HEK293 (cell line): ENCODE results near the gene GPR84.

Experiments used
- GLI2 ChIP-seq: fragments of 450-650 bp; formaldehyde crosslinking; IDR thresholded peaks from 2 replicates; pipeline ENCODE4; 2017; ENCODE audit warnings: missing biosample characterization, missing genetic modification characterization, low read depth, borderline replicate concordance
- GLIS1 ChIP-seq: fragments of 450-650 bp; formaldehyde crosslinking; IDR thresholded peaks from 2 replicates; pipeline ENCODE4 v1.5.1; 2016; ENCODE audit warnings: missing biosample characterization, missing genetic modification characterization
- KLF8 ChIP-seq: fragments of 450-650 bp; formaldehyde crosslinking; IDR thresholded peaks from 2 replicates; pipeline ENCODE4 v1.5.1; 2016; ENCODE audit warnings: missing biosample characterization, missing genetic modification characterization
- MYNN ChIP-seq: fragments of 450-650 bp; formaldehyde crosslinking; IDR thresholded peaks from 2 replicates; pipeline ENCODE4 v1.5.1; 2016; ENCODE audit warnings: missing biosample characterization, missing genetic modification characterization, borderline replicate concordance
- PRDM1 ChIP-seq: fragments of 450-650 bp; formaldehyde crosslinking; IDR thresholded peaks from 2 replicates; pipeline ENCODE4; 2016; ENCODE audit warnings: missing biosample characterization, missing genetic modification characterization
- SALL2 ChIP-seq: fragments of 450-650 bp; formaldehyde crosslinking; IDR thresholded peaks from 2 replicates; pipeline ENCODE4 v1.5.0; 2017; ENCODE audit warnings: missing biosample characterization, mild to moderate bottlenecking, missing genetic modification characterization, borderline replicate concordance
- SP3 ChIP-seq: fragments of 450-650 bp; formaldehyde crosslinking; IDR thresholded peaks from 2 replicates; pipeline ENCODE4 v1.5.1; 2016; ENCODE audit warnings: missing biosample characterization, missing genetic modification characterization
- WT1 ChIP-seq: fragments of 450-650 bp; formaldehyde crosslinking; IDR thresholded peaks from 2 replicates; pipeline ENCODE4 v1.5.1; 2016; ENCODE audit warnings: missing biosample characterization, missing genetic modification characterization
- ZBTB20 ChIP-seq: fragments of 450-650 bp; formaldehyde crosslinking; IDR thresholded peaks from 2 replicates; pipeline ENCODE4 v1.5.1; 2016; ENCODE audit warnings: missing biosample characterization, missing genetic modification characterization
- ZBTB8A ChIP-seq: fragments of 450-650 bp; formaldehyde crosslinking; IDR thresholded peaks from 2 replicates; pipeline ENCODE4 v1.5.1; 2016; ENCODE audit warnings: missing biosample characterization, missing genetic modification characterization
- ZFP37 ChIP-seq: fragments of 450-650 bp; formaldehyde crosslinking; IDR thresholded peaks from 2 replicates; pipeline ENCODE4 v1.5.1; 2016; ENCODE audit warnings: missing biosample characterization, missing genetic modification characterization
- ZFP69B ChIP-seq: fragments of 450-650 bp; formaldehyde crosslinking; IDR thresholded peaks from 2 replicates; pipeline ENCODE4 v1.5.1; 2016; ENCODE audit warnings: missing biosample characterization, missing genetic modification characterization
- ZNF133 ChIP-seq: fragments of 450-650 bp; formaldehyde crosslinking; IDR thresholded peaks from 2 replicates; pipeline ENCODE4 v1.5.1; 2016; ENCODE audit warnings: missing biosample characterization, missing genetic modification characterization
- ZNF223 ChIP-seq: fragments of 450-650 bp; formaldehyde crosslinking; IDR thresholded peaks from 2 replicates; pipeline ENCODE4 v1.5.1; 2016; ENCODE audit warnings: missing biosample characterization, missing genetic modification characterization
- ZNF239 ChIP-seq: fragments of 450-650 bp; formaldehyde crosslinking; IDR thresholded peaks from 2 replicates; pipeline ENCODE4 v1.5.1; 2016; ENCODE audit warnings: missing biosample characterization, missing genetic modification characterization
- ZNF248 ChIP-seq: fragments of 450-650 bp; formaldehyde crosslinking; IDR thresholded peaks from 2 replicates; pipeline ENCODE4 v1.5.1; 2017; ENCODE audit warnings: missing biosample characterization, missing genetic modification characterization
- ZNF335 ChIP-seq: fragments of 450-650 bp; formaldehyde crosslinking; conservative IDR thresholded peaks from 2 replicates; pipeline ENCODE4 v1.5.1; 2016; ENCODE audit warnings: missing biosample characterization, missing genetic modification characterization
- ZNF341 ChIP-seq: fragments of 450-650 bp; formaldehyde crosslinking; IDR thresholded peaks from 2 replicates; pipeline ENCODE4; 2016; ENCODE audit warnings: low read depth, missing biosample characterization, missing genetic modification characterization
- ZNF366 ChIP-seq: fragments of 450-650 bp; formaldehyde crosslinking; conservative IDR thresholded peaks from 2 replicates; pipeline ENCODE4 v1.5.1; 2016; ENCODE audit warnings: missing biosample characterization, missing genetic modification characterization
- ZNF394 ChIP-seq: fragments of 450-650 bp; formaldehyde crosslinking; IDR thresholded peaks from 2 replicates; pipeline ENCODE4 v1.5.1; 2016; ENCODE audit warnings: missing biosample characterization, missing genetic modification characterization, mild to moderate bottlenecking, moderate library complexity, borderline replicate concordance
- ZNF510 ChIP-seq: fragments of 450-650 bp; formaldehyde crosslinking; IDR thresholded peaks from 2 replicates; pipeline ENCODE4 v1.5.1; 2018; ENCODE audit warnings: mild to moderate bottlenecking, missing genetic modification characterization, missing biosample characterization; ENCODE audit not compliant: insufficient replicate concordance
- ZNF514 ChIP-seq: fragments of 450-650 bp; formaldehyde crosslinking; IDR thresholded peaks from 2 replicates; pipeline ENCODE4 v1.5.1; 2016; ENCODE audit warnings: missing biosample characterization, missing genetic modification characterization
- ZNF624 ChIP-seq: fragments of 450-650 bp; formaldehyde crosslinking; IDR thresholded peaks from 2 replicates; pipeline ENCODE4 v1.5.1; 2017; ENCODE audit warnings: missing biosample characterization, missing genetic modification characterization
- ZNF777 ChIP-seq: fragments of 450-650 bp; formaldehyde crosslinking; IDR thresholded peaks from 2 replicates; pipeline ENCODE4 v1.5.1; 2017; ENCODE audit warnings: missing biosample characterization, missing genetic modification characterization, borderline replicate concordance
- ZNF830 ChIP-seq: fragments of 450-650 bp; IDR thresholded peaks from 2 replicates; pipeline ENCODE4 v1.5.0; 2018; ENCODE audit warnings: missing biosample characterization, missing genetic modification characterization, low read depth, mild to moderate bottlenecking, moderate library complexity
- TF ChIP-seq, protein P1 (sequence below): fragments of 450-650 bp; formaldehyde crosslinking; IDR thresholded peaks from 2 replicates; pipeline ENCODE4 v1.5.1; 2016; ENCODE audit warnings: missing biosample characterization, missing genetic modification characterization
- TF ChIP-seq, protein P2 (sequence below): fragments of 450-650 bp; formaldehyde crosslinking; IDR thresholded peaks from 2 replicates; pipeline ENCODE4 v1.5.1; 2016; ENCODE audit warnings: missing biosample characterization, missing genetic modification characterization
- TF ChIP-seq, protein P3 (sequence below): fragments of 450-650 bp; formaldehyde crosslinking; IDR thresholded peaks from 2 replicates; pipeline ENCODE4 v1.5.1; 2016; ENCODE audit warnings: missing biosample characterization, missing genetic modification characterization
- TF ChIP-seq, protein P4 (sequence below): fragments of 450-650 bp; formaldehyde crosslinking; IDR thresholded peaks from 2 replicates; pipeline ENCODE4 v1.5.1; 2016; ENCODE audit warnings: missing biosample characterization, missing genetic modification characterization
- TF ChIP-seq, protein P5 (sequence below): fragments of 450-650 bp; formaldehyde crosslinking; IDR thresholded peaks from 2 replicates; pipeline ENCODE4 v1.5.1; 2016; ENCODE audit warnings: missing biosample characterization, missing genetic modification characterization

The GPR84 gene

DNA sequence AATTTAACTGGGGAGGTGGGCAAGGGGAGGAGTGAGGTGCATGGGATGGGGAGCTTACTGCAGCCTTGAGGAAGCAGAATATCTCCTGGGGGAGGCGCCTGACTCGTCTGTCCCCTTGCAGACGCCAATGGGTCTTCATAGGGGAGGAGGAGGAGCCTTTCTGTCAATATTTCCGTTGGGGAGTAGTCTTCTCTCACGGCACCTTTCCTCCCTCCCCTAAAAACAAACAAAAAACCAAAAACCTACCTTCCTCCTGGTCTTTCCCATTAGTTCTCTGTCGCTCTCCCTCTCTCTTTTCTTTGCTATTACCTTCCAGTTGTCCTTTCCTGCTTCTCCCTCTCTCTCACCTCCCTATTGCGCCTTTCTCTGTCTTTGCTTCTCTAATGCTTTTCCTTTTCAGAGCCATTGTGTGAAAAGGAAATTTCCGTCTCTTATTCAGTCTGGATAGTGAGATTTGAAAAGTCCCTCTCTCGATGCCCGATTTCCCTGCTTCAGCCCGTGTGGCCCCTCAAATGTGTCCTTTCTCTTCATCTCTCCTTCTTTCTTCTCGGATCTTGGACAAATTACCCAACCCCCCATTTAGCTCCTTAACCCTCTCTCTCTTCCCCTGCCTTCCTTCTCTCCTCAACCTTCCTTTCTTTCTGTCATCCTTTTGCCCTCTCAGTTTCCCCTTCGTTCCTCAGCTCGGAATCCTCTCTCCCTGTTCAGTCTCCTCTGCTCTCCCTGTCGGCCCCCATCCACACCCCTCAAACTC lies 5.9 kb downstream of the GPR84 start (continued):
- TF ChIP-seq, protein P1, sequence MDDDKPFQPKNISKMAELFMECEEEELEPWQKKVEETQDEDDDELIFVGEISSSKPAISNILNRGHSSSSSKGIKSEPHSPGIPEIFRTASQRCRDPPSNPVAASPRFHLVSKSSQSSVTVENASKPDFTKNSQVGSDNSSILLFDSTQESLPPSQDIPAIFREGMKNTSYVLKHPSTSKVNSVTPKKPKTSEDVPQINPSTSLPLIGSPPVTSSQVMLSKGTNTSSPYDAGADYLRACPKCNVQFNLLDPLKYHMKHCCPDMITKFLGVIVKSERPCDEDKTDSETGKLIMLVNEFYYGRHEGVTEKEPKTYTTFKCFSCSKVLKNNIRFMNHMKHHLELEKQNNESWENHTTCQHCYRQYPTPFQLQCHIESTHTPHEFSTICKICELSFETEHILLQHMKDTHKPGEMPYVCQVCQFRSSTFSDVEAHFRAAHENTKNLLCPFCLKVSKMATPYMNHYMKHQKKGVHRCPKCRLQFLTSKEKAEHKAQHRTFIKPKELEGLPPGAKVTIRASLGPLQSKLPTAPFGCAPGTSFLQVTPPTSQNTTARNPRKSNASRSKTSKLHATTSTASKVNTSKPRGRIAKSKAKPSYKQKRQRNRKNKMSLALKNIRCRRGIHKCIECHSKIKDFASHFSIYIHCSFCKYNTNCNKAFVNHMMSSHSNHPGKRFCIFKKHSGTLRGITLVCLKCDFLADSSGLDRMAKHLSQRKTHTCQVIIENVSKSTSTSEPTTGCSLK (tag by site-specific recombination), result no peak
- no peak for TF ChIP-seq ZNF510
- peak; percentile 99 for TF ChIP-seq PRDM1
- TF ChIP-seq, protein P2, sequence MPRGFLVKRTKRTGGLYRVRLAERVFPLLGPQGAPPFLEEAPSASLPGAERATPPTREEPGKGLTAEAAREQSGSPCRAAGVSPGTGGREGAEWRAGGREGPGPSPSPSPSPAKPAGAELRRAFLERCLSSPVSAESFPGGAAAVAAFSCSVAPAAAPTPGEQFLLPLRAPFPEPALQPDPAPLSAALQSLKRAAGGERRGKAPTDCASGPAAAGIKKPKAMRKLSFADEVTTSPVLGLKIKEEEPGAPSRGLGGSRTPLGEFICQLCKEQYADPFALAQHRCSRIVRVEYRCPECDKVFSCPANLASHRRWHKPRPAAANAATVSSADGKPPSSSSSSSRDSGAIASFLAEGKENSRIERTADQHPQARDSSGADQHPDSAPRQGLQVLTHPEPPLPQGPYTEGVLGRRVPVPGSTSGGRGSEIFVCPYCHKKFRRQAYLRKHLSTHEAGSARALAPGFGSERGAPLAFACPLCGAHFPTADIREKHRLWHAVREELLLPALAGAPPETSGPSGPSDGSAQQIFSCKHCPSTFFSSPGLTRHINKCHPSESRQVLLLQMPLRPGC (tag by site-specific recombination), result no peak
- no peak for TF ChIP-seq MYNN
- TF ChIP-seq ZNF366, result peak; percentile 93
- 0 out of 2 replicates have a peak, but pooled peaks have one; percentile 24 for TF ChIP-seq KLF8 (tag by site-specific recombination)
- 0 out of 2 replicates have a peak, but pooled peaks have one; percentile 59 for TF ChIP-seq ZNF248 (tag by site-specific recombination)
- peak; percentile 9; the same call in 1 of the 2 replicates for TF ChIP-seq SALL2
- no peak for TF ChIP-seq ZNF830
- peak; percentile 55 for TF ChIP-seq ZNF341 (tag by site-specific recombination)
- TF ChIP-seq SP3 (tag by site-specific recombination), result peak; percentile 35
- TF ChIP-seq GLI2 (tag by site-specific recombination), result no peak
- TF ChIP-seq ZBTB20 (tag by site-specific recombination), result 0 out of 2 replicates have a peak, but pooled peaks have one; percentile 18
- TF ChIP-seq ZNF133, result no peak
- TF ChIP-seq GLIS1, result peak; percentile 81
- TF ChIP-seq, protein P3, sequence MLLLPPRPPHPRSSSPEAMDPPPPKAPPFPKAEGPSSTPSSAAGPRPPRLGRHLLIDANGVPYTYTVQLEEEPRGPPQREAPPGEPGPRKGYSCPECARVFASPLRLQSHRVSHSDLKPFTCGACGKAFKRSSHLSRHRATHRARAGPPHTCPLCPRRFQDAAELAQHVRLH (tag by site-specific recombination), result peak; percentile 55; the same call in 1 of the 2 replicates
- TF ChIP-seq ZNF777, result peak; percentile 50; the same call in 1 of the 2 replicates
- peak; percentile 68; the same call in 1 of the 2 replicates for TF ChIP-seq ZNF394 (tag by site-specific recombination)
- TF ChIP-seq ZFP69B, result 0 out of 2 replicates have a peak, but pooled peaks have one; percentile 44
- peak; percentile 3; the same call in 1 of the 2 replicates for TF ChIP-seq ZNF335
- TF ChIP-seq ZBTB8A (tag by site-specific recombination), result peak; percentile 11; the same call in 1 of the 2 replicates
- peak; percentile 48; the same call in 1 of the 2 replicates for TF ChIP-seq ZFP37 (tag by site-specific recombination)
- TF ChIP-seq, protein P4, sequence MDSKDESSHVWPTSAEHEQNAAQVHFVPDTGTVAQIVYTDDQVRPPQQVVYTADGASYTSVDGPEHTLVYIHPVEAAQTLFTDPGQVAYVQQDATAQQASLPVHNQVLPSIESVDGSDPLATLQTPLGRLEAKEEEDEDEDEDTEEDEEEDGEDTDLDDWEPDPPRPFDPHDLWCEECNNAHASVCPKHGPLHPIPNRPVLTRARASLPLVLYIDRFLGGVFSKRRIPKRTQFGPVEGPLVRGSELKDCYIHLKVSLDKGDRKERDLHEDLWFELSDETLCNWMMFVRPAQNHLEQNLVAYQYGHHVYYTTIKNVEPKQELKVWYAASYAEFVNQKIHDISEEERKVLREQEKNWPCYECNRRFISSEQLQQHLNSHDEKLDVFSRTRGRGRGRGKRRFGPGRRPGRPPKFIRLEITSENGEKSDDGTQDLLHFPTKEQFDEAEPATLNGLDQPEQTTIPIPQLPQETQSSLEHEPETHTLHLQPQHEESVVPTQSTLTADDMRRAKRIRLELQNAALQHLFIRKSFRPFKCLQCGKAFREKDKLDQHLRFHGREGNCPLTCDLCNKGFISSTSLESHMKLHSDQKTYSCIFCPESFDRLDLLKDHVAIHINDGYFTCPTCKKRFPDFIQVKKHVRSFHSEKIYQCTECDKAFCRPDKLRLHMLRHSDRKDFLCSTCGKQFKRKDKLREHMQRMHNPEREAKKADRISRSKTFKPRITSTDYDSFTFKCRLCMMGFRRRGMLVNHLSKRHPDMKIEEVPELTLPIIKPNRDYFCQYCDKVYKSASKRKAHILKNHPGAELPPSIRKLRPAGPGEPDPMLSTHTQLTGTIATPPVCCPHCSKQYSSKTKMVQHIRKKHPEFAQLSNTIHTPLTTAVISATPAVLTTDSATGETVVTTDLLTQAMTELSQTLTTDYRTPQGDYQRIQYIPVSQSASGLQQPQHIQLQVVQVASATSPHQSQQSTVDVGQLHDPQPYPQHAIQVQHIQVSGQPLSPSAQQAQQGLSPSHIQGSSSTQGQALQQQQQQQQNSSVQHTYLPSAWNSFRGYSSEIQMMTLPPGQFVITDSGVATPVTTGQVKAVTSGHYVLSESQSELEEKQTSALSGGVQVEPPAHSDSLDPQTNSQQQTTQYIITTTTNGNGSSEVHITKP (tag by site-specific recombination), result peak; percentile 99
- TF ChIP-seq, protein P5, sequence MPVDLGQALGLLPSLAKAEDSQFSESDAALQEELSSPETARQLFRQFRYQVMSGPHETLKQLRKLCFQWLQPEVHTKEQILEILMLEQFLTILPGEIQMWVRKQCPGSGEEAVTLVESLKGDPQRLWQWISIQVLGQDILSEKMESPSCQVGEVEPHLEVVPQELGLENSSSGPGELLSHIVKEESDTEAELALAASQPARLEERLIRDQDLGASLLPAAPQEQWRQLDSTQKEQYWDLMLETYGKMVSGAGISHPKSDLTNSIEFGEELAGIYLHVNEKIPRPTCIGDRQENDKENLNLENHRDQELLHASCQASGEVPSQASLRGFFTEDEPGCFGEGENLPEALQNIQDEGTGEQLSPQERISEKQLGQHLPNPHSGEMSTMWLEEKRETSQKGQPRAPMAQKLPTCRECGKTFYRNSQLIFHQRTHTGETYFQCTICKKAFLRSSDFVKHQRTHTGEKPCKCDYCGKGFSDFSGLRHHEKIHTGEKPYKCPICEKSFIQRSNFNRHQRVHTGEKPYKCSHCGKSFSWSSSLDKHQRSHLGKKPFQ (tag by site-specific recombination), result no peak
- peak; percentile 96 for TF ChIP-seq WT1 (tag by site-specific recombination)
- no peak for TF ChIP-seq ZNF514 (tag by site-specific recombination)
- no peak; the same call in 1 of the 2 replicates for TF ChIP-seq ZNF239
- peak; percentile 71; the same call in 1 of the 2 replicates for TF ChIP-seq ZNF223 (tag by site-specific recombination)
- 0 out of 2 replicates have a peak, but pooled peaks have one; percentile 22 for TF ChIP-seq ZNF624 (tag by site-specific recombination)
